HEK293 (cell line): ENCODE measurements around the gene SCUBE3.

Source experiments
- CTCF ChIA-PET: fragments of 350-600 bp; formaldehyde crosslinking; extraction: SDS; loops from one replicate; lab custom pipeline; 2021; ENCODE audit warnings: antibody characterized with exemption; lab: Yijun Ruan, JAX
- POLR2A ChIA-PET: fragments of 300-600 bp; formaldehyde crosslinking; extraction: SDS; loops from one replicate; lab custom pipeline; 2020; ENCODE audit warnings: antibody characterized with exemption, inconsistent platforms; lab: Yijun Ruan, JAX
- H3K27ac ChIP-seq: fragments of 200-500 bp; sonication (Bioruptor generic); 2 replicates; pipeline ENCODE4 v1.5.1; 2014; ENCODE audit warnings: low read depth, low read length, control low read depth, inconsistent platforms; ENCODE audit errors: extremely low read depth
- H3K36me3 ChIP-seq, 2 experiments: fragments of 200-500 bp in 1 of 2; sonication (Bioruptor generic) in 1 of 2; 1 replicate in 1 of 2; 2 replicates in 1 of 2; pipeline ENCODE4 v1.5.1; 2014 to 2017; ENCODE audit warnings: inconsistent platforms in 2 of 2, low read length in 2 of 2; ENCODE audit not compliant: control insufficient read depth in 2 of 2, insufficient read depth in 1 of 2
- H3K4me1 ChIP-seq: fragments of 200-500 bp; sonication (Bioruptor generic); 2 replicates; pipeline ENCODE4 v1.5.1; 2014; ENCODE audit warnings: mild to moderate bottlenecking, low read length, inconsistent platforms; ENCODE audit not compliant: control insufficient read depth, insufficient read depth
- H3K4me3 ChIP-seq: 2 replicates; pipeline ENCODE4 v1.5.1; 2011; ENCODE audit warnings: low read depth, mild to moderate bottlenecking, control low read depth, low read length, moderate library complexity
- H3K9me3 ChIP-seq: fragments of 200-500 bp; sonication (Bioruptor generic); 2 replicates; pipeline ENCODE4 v1.5.1; 2014; ENCODE audit warnings: low read depth, low read length, inconsistent platforms; ENCODE audit not compliant: control insufficient read depth, insufficient read depth
- CTCF ChIP-seq: fragments of 450-650 bp; formaldehyde crosslinking; IDR thresholded peaks from 2 replicates; pipeline ENCODE4 v1.5.1; 2016; ENCODE audit warnings: missing biosample characterization, missing genetic modification characterization
- FEZF1 ChIP-seq: fragments of 450-650 bp; formaldehyde crosslinking; IDR thresholded peaks from 2 replicates; pipeline ENCODE4 v1.5.1; 2016; ENCODE audit warnings: missing biosample characterization, missing genetic modification characterization
- INSM2 ChIP-seq: fragments of 450-650 bp; formaldehyde crosslinking; IDR thresholded peaks from 2 replicates; pipeline ENCODE4 v1.5.1; 2016; ENCODE audit warnings: missing biosample characterization, missing genetic modification characterization
- KLF16 ChIP-seq: fragments of 450-650 bp; formaldehyde crosslinking; IDR thresholded peaks from 2 replicates; pipeline ENCODE4 v1.5.1; 2017; ENCODE audit warnings: missing biosample characterization, missing genetic modification characterization
- PRDM10 ChIP-seq: fragments of 450-650 bp; formaldehyde crosslinking; IDR thresholded peaks from 2 replicates; pipeline ENCODE4 v1.5.1; 2016; ENCODE audit warnings: missing biosample characterization, missing genetic modification characterization
- RBAK ChIP-seq: fragments of 450-650 bp; formaldehyde crosslinking; IDR thresholded peaks from 2 replicates; pipeline ENCODE4 v1.5.1; 2016; ENCODE audit warnings: missing biosample characterization, missing genetic modification characterization
- SCRT1 ChIP-seq: fragments of 450-650 bp; formaldehyde crosslinking; IDR thresholded peaks from 2 replicates; pipeline ENCODE4 v1.5.1; 2016; ENCODE audit warnings: missing biosample characterization, missing genetic modification characterization, borderline replicate concordance
- ZBTB11 ChIP-seq: fragments of 450-650 bp; formaldehyde crosslinking; conservative IDR thresholded peaks from 2 replicates; pipeline ENCODE4 v1.5.1; 2016; ENCODE audit warnings: low read depth, missing biosample characterization, missing genetic modification characterization
- ZBTB17 ChIP-seq: fragments of 450-650 bp; formaldehyde crosslinking; IDR thresholded peaks from 2 replicates; pipeline ENCODE4 v1.5.1; 2016; ENCODE audit warnings: missing biosample characterization, missing genetic modification characterization
- ZBTB49 ChIP-seq: fragments of 450-650 bp; formaldehyde crosslinking; IDR thresholded peaks from 2 replicates; pipeline ENCODE4 v1.5.1; 2016; ENCODE audit warnings: missing biosample characterization, missing genetic modification characterization, low read depth
- ZEB2 ChIP-seq: fragments of 450-650 bp; formaldehyde crosslinking; IDR thresholded peaks from 2 replicates; pipeline ENCODE4 v1.5.1; 2016; ENCODE audit warnings: missing biosample characterization, missing genetic modification characterization
- ZNF2 ChIP-seq: fragments of 450-650 bp; formaldehyde crosslinking; IDR thresholded peaks from 2 replicates; pipeline ENCODE4 v1.5.1; 2016; ENCODE audit warnings: missing biosample characterization, missing genetic modification characterization
- ZNF248 ChIP-seq: fragments of 450-650 bp; formaldehyde crosslinking; IDR thresholded peaks from 2 replicates; pipeline ENCODE4 v1.5.1; 2017; ENCODE audit warnings: missing biosample characterization, missing genetic modification characterization
- ZNF341 ChIP-seq: fragments of 450-650 bp; formaldehyde crosslinking; IDR thresholded peaks from 2 replicates; pipeline ENCODE4; 2016; ENCODE audit warnings: low read depth, missing biosample characterization, missing genetic modification characterization
- ZNF426 ChIP-seq: fragments of 450-650 bp; formaldehyde crosslinking; IDR thresholded peaks from 2 replicates; pipeline ENCODE4 v1.5.1; 2017; ENCODE audit warnings: missing biosample characterization, missing genetic modification characterization, mild to moderate bottlenecking, inconsistent platforms, moderate library complexity
- ZNF580 ChIP-seq: fragments of 450-650 bp; formaldehyde crosslinking; IDR thresholded peaks from 2 replicates; pipeline ENCODE4 v1.5.1; 2016; ENCODE audit warnings: missing biosample characterization, missing genetic modification characterization
- ZNF600 ChIP-seq: fragments of 450-650 bp; formaldehyde crosslinking; IDR thresholded peaks from 2 replicates; pipeline ENCODE4 v1.5.1; 2016; ENCODE audit warnings: missing biosample characterization, missing genetic modification characterization
- ZNF664 ChIP-seq: fragments of 450-650 bp; formaldehyde crosslinking; IDR thresholded peaks from 2 replicates; pipeline ENCODE4 v1.5.1; 2016; ENCODE audit warnings: missing biosample characterization, missing genetic modification characterization

SCUBE3 gene

GRCh38 chr6:35260591-35261570 lies 47.1 kb downstream of the SCUBE3 start:
- Histone ChIP-seq H3K27ac (peak overlapping the region; percentile 85; the same call in 1 of the 2 replicates), H3K4me3 (peak overlapping the region; percentile 76), H3K4me1 (peaks cover 3% of the 10 kb centered on the region; the same call in 1 of the 2 replicates), H3K9me3 (no peaks in the 10 kb centered on the region), H3K36me3 (no peaks in the 10 kb centered on the region)
- CTCF ChIA-PET, result interaction anchor here (0.9 to 1.3 kb wide), 5 partner anchors 13 to 188 kb away, joined by 3 to 4 read pairs (median 3); no protein-coding TSS in a partner anchor
- TF ChIP-seq ZNF2 (tag by site-specific recombination) (no peak), FEZF1 (tag by site-specific recombination) (no peak), ZNF580 (tag by site-specific recombination) (no peak), PRDM10 (tag by site-specific recombination) (peak; percentile 68), ZNF248 (tag by site-specific recombination) (no peak), ZNF600 (peak; percentile 83), ZBTB11 (no peak), ZEB2 (no peak), INSM2 (tag by site-specific recombination) (no peak), ZNF426 (tag by site-specific recombination) (no peak), ZNF341 (tag by site-specific recombination) (no peak), CTCF (no peak), ZNF664 (tag by site-specific recombination) (no peak), RBAK (no peak), KLF16 (no peak), ZBTB17 (tag by site-specific recombination) (0 out of 2 replicates have a peak, but pooled peaks have one; percentile 33), SCRT1 (tag by site-specific recombination) (no peak), ZBTB49 (tag by site-specific recombination) (no peak)
- POLR2A ChIA-PET, result interaction anchor here (1.7 to 2.1 kb wide), 2 partner anchors 19 to 373 kb away, joined by 6 to 23 read pairs; partner anchors contain the start of gene TAF11
